HCT116 (cell line): ENCODE data around the gene DPYSL5. TPM values are rescaled to one million over a fixed set of nuclear protein-coding genes. Genes with fewer than 3 reads are reported as not detected.

Experiments
- ATAC-seq: fragments of 200-7000 bp; cut with Tn5 transposase; 2 replicates; pipeline ENCODE4 v1.9.1; 2020; ENCODE audit warnings: mild to moderate bottlenecking, moderate library complexity
- BruUV-seq: library from RNA; stranded (reverse); fragments of 400-500 nt; replicated peaks from 2 replicates; lab custom pipeline; 2021; lab: Mats Ljungman, UMichigan
- CTCF ChIA-PET: fragments of 300-600 bp; sonication (Branson Sonifier 250); formaldehyde crosslinking; loops from one replicate; lab custom pipeline; 2021; ENCODE audit warnings: antibody characterized with exemption; lab: Charles Lee
- POLR2A ChIA-PET: fragments of 300-600, 350-600 bp; sonication (Branson Sonifier 250); formaldehyde crosslinking; loops from one replicate; lab custom pipeline; 2021; ENCODE audit warnings: antibody characterized with exemption; lab: Charles Lee
- RAD21 ChIA-PET, 2 experiments: fragments of 300-600 bp; sonication (Branson Sonifier 250); formaldehyde crosslinking; loops; one replicate each; lab custom pipeline; 2023; ENCODE audit warnings: low total read pairs in 2 of 2; ENCODE audit not compliant: uncharacterized antibody in 2 of 2, unreplicated experiment in 2 of 2, low non-redundant PET in 1 of 2; lab: Charles Lee
- DNase-seq: peaks from one replicate; pipeline ENCODE4 v3.0.0-alpha.2; 2010; ENCODE audit warnings: low read depth, low spot score
- H2AFZ ChIP-seq: fragments of 200-600 bp; shearing (Covaris generic), sonication (generic); 2 replicates; pipeline ENCODE4 v1.6.1; 2017; ENCODE audit warnings: low read depth, mixed run types, mixed read lengths, antibody characterized with exemption, low read length; ENCODE audit not compliant: poor library complexity, severe bottlenecking
- H3K27ac ChIP-seq: 2 replicates; pipeline ENCODE4 v1.5.1; 2012; ENCODE audit warnings: low read depth, low read length
- H3K27me3 ChIP-seq: fragments of 200-600 bp; sonication (generic); 2 replicates; pipeline ENCODE4 v1.6.1; 2016; ENCODE audit warnings: mixed run types, low read length, mixed read lengths; ENCODE audit not compliant: insufficient read depth
- H3K36me3 ChIP-seq, 2 experiments: fragments of 200-500 bp in 1 of 2; fragments of 200-600 bp in 1 of 2; sonication (Bioruptor generic) in 1 of 2; sonication (generic) in 1 of 2; 2 replicates each; pipeline versions ENCODE4 v1.5.1 to v1.6.1; 2014 to 2016; ENCODE audit warnings: low read length in 2 of 2, inconsistent platforms in 1 of 2, mixed read lengths in 1 of 2, mixed run types in 1 of 2; ENCODE audit not compliant: insufficient read depth in 2 of 2, control insufficient read depth in 1 of 2
- H3K4me1 ChIP-seq, 2 experiments: fragments of 200-600 bp in 1 of 2; sonication (generic) in 1 of 2; 2 replicates each; pipeline versions ENCODE4 v1.5.1 to v1.6.1; 2012 to 2017; ENCODE audit warnings: low read length in 2 of 2, inconsistent platforms in 1 of 2, mild to moderate bottlenecking in 1 of 2, mixed read lengths in 1 of 2, mixed run types in 1 of 2, moderate library complexity in 1 of 2; ENCODE audit not compliant: insufficient read depth in 2 of 2, control insufficient read depth in 1 of 2
- H3K4me2 ChIP-seq: fragments of 200-600 bp; sonication (generic); 2 replicates; pipeline ENCODE4 v1.6.1; 2017; ENCODE audit warnings: mixed run types, low read length, mixed read lengths
- H3K4me3 ChIP-seq, 2 experiments: fragments of 200-600 bp in 1 of 2; sonication (generic) in 1 of 2; replicated peaks in 1 of 2; 2 replicates each; pipeline ENCODE4 v1.5.1; 2011 to 2016; ENCODE audit warnings: low read length in 2 of 2, control low read depth in 1 of 2, low read depth in 1 of 2, mild to moderate bottlenecking in 1 of 2, mixed read lengths in 1 of 2, mixed run types in 1 of 2
- H3K79me2 ChIP-seq: fragments of 200-600 bp; sonication (generic); 2 replicates; pipeline ENCODE4 v1.6.1; 2017; ENCODE audit warnings: mild to moderate bottlenecking, mixed run types, low read length, moderate library complexity, mixed read lengths; ENCODE audit not compliant: insufficient read depth
- H3K9ac ChIP-seq: fragments of 200-600 bp; sonication (generic); 2 replicates; pipeline ENCODE4 v1.6.1; 2016; ENCODE audit warnings: low read length, mixed read lengths
- H3K9me2 ChIP-seq: fragments of 200-600 bp; sonication (generic), shearing (Covaris generic); 2 replicates; pipeline ENCODE4 v1.6.1; 2017; ENCODE audit warnings: mixed run types, mild to moderate bottlenecking, moderate library complexity; ENCODE audit not compliant: insufficient read depth
- H3K9me3 ChIP-seq, 2 experiments: fragments of 200-500 bp in 1 of 2; fragments of 200-600 bp in 1 of 2; sonication (Bioruptor generic) in 1 of 2; sonication (generic) in 1 of 2; 2 replicates each; pipeline ENCODE4 v1.6.1; 2014 to 2017; ENCODE audit warnings: low read length in 2 of 2, mixed read lengths in 2 of 2, inconsistent platforms in 1 of 2, low read depth in 1 of 2, mild to moderate bottlenecking in 1 of 2, mixed run types in 1 of 2, moderate library complexity in 1 of 2; ENCODE audit not compliant: control insufficient read depth in 1 of 2, insufficient read depth in 1 of 2
- H4K20me1 ChIP-seq: fragments of 200-600 bp; sonication (generic), shearing (Covaris generic); 2 replicates; pipeline ENCODE4 v1.6.1; 2017; ENCODE audit warnings: mixed run types, mild to moderate bottlenecking, moderate library complexity; ENCODE audit not compliant: insufficient read depth
- CBX3 ChIP-seq: IDR thresholded peaks from 2 replicates; pipeline ENCODE4 v1.6.1; 2012; ENCODE audit warnings: low read depth
- CTCF ChIP-seq, 3 experiments: fragments of 200-600 bp in 1 of 3; sonication (generic) in 1 of 3; IDR thresholded peaks in 2 of 3; conservative IDR thresholded peaks in 1 of 3; 2 replicates each; pipeline ENCODE4 v1.5.1; 2012 to 2017; ENCODE audit warnings: low read depth in 2 of 3, low read length in 2 of 3, antibody characterized with exemption in 1 of 3, borderline replicate concordance in 1 of 3, control low read depth in 1 of 3, mild to moderate bottlenecking in 1 of 3, mixed read lengths in 1 of 3, mixed run types in 1 of 3, moderate library complexity in 1 of 3; ENCODE audit not compliant: insufficient read depth in 1 of 3
- ELF1 ChIP-seq: IDR thresholded peaks from 2 replicates; pipeline ENCODE4 v1.6.1; 2012; ENCODE audit warnings: low read depth, borderline replicate concordance
- FOSL1 ChIP-seq: IDR thresholded peaks from 2 replicates; pipeline ENCODE4 v1.6.1; 2012; ENCODE audit warnings: low read depth
- JUND ChIP-seq: IDR thresholded peaks from 2 replicates; pipeline ENCODE4 v1.6.1; 2012
- POLR2AphosphoS5 ChIP-seq: IDR thresholded peaks from 2 replicates; pipeline ENCODE4 v1.6.1; 2011; ENCODE audit warnings: mild to moderate bottlenecking, low read depth, low read length, moderate library complexity
- RAD21 ChIP-seq: IDR thresholded peaks from 2 replicates; pipeline ENCODE4 v1.6.1; 2012; ENCODE audit warnings: low read depth, mild to moderate bottlenecking
- REST ChIP-seq: IDR thresholded peaks from 2 replicates; pipeline ENCODE4 v1.6.1; 2012; ENCODE audit warnings: low read depth
- SIN3A ChIP-seq: IDR thresholded peaks from 2 replicates; pipeline ENCODE4 v1.6.1; 2012; ENCODE audit warnings: low read depth
- YY1 ChIP-seq: IDR thresholded peaks from 2 replicates; pipeline ENCODE4 v1.6.1; 2011; ENCODE audit warnings: low read length, low read depth, moderate library complexity, mild to moderate bottlenecking; ENCODE audit not compliant: insufficient replicate concordance; ENCODE audit errors: extremely low read depth
- ZFX ChIP-seq: fragments of 450-650 bp; IDR thresholded peaks from 2 replicates; pipeline ENCODE4 v1.6.1; 2017
- ZNF274 ChIP-seq: fragments of 200-500 bp; sonication (Bioruptor generic); IDR thresholded peaks from 2 replicates; pipeline ENCODE4 v1.6.1; 2014; ENCODE audit warnings: mild to moderate bottlenecking, low read depth, low read length, inconsistent platforms
- intact Hi-C: fragments of 100-400 bp; cut with micrococcal nuclease; formaldehyde crosslinking; loops from 2 replicates; pipeline ENCODE4 v1.10.0; 2022
- total RNA-seq: library from RNA; stranded (reverse); gene quantifications from one replicate; pipeline ENCODE4 v1.2.1, GENCODE V29; 2021; ENCODE audit not compliant: unreplicated experiment
- TF ChIP-seq, protein P1 (sequence below): IDR thresholded peaks from 2 replicates; pipeline ENCODE4 v1.6.1; 2011; ENCODE audit warnings: mild to moderate bottlenecking, low read length, moderate library complexity; ENCODE audit not compliant: insufficient replicate concordance; ENCODE audit errors: extremely low read depth

DPYSL5 gene
- total RNA-seq, 1 experiment from 2014 or later: 8.4 TPM

DNA sequence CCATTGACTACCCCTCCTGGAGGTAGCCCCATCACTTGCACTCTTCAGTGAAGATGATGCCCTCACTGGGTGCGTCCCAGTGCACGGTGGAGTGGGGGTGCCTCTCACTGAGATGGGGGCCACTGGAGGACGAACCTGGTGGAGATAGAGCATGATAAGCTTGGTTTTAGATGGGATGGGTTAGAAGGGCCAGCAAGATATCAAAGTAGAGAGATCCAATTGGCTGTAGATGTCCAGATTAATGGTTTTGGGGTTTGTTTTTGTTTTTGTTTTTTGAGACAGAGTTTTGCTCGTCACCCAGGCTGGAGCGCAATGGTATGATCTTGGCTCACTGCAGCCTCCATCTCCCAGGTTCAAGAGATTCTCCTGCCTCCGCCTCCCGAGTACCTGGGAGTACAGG is 28.3 kb downstream of the DPYSL5 start (continued):
- TF ChIP-seq, protein P1, sequence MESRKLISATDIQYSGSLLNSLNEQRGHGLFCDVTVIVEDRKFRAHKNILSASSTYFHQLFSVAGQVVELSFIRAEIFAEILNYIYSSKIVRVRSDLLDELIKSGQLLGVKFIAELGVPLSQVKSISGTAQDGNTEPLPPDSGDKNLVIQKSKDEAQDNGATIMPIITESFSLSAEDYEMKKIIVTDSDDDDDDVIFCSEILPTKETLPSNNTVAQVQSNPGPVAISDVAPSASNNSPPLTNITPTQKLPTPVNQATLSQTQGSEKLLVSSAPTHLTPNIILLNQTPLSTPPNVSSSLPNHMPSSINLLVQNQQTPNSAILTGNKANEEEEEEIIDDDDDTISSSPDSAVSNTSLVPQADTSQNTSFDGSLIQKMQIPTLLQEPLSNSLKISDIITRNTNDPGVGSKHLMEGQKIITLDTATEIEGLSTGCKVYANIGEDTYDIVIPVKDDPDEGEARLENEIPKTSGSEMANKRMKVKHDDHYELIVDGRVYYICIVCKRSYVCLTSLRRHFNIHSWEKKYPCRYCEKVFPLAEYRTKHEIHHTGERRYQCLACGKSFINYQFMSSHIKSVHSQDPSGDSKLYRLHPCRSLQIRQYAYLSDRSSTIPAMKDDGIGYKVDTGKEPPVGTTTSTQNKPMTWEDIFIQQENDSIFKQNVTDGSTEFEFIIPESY: no peak

- Histone ChIP-seq H2AFZ (no peak overlapping the region), H3K9me2 (no peaks in the 10 kb centered on the region), H3K4me1 (no peaks in the 10 kb centered on the region), H3K27me3 (no peaks in the 10 kb centered on the region), H3K27ac (no peak overlapping the region), H3K9ac (no peak overlapping the region), H3K4me3 (no peak overlapping the region), H3K36me3 (no peaks in the 10 kb centered on the region), H3K4me2 (no peak overlapping the region), H3K79me2 (no peaks in the 10 kb centered on the region), H4K20me1 (no peaks in the 10 kb centered on the region), H3K9me3 (no peaks in the 10 kb centered on the region)
- ATAC-seq (no peak), DNase-seq (no peak)
- RAD21 ChIA-PET: interaction anchor here in 1 of 2 experiments (0.7 kb wide), 1 partner anchor 45 kb away, joined by 7 read pairs; no protein-coding TSS in a partner anchor
- CTCF ChIA-PET: no interaction called here
- POLR2A ChIA-PET: no interaction called here
- intact Hi-C loops: no loop called here
- TF ChIP-seq CTCF (IDR thresholded peaks at IDR 0.05 in 2 of 3, conservative IDR thresholded peaks at IDR 0.05 in 1 of 3; ENCODE audit: borderline replicate concordance in 1 of 3, insufficient read depth in 1 of 3, low read depth in 2 of 3, low read length in 2 of 3) (no peak), SIN3A (no peak), CBX3 (no peak), YY1 (no peak), FOSL1 (no peak), RAD21 (no peak), JUND (no peak), ZNF274 (no peak), REST (no peak), ZFX (no peak), ELF1 (no peak), POLR2AphosphoS5 (no peak)
- TF ChIP-seq, protein P1: no peak
- no TSS peak for BruUV-seq
Observed at GRCh38 chr2:26877276-26877675, 29.3 kb downstream of the DPYSL5 start.
